Activated CD4-positive, alpha-beta T cell treated with anti-CD3 and anti-CD28 coated beads for 4 hours (primary cell): ENCODE results near the gene WFDC5.
A peak's percentile ranks its signal among the peaks of the same experiment; 100 is the strongest.
"Not testable (repeated sequence)": the region's sequence is repeated elsewhere in the genome, so short reads cannot be mapped to it uniquely, and the experiment has no call there.

Experiments used
- DNase-seq, 2 donors: peaks; one replicate each; pipeline ENCODE4 v3.0.0-alpha.2; 2020

Gene WFDC5

GRCh38 chr20:45114465-45115385 lies at the start of gene WFDC5:
Gene WFDC5, minus strand, starts transcription at chr20:45115174. Its CDS starts 91 bp downstream, at chr20:45115083.
- no peak for DNase-seq

- no peak for DNase-seq
These were observed 48.3 kb upstream of the WFDC5 start for GRCh38 chr20:45163083-45163803.

GRCh38 chr20:45157962-45158361 lies 43.0 kb upstream of the WFDC5 start:
- no peak for DNase-seq

GRCh38 chr20:45156713-45157112 lies 41.7 kb upstream of the WFDC5 start:
- no peak for DNase-seq

- DNase-seq: not testable (repeated sequence)
These were observed 39.8 kb upstream of the WFDC5 start for GRCh38 chr20:45154794-45155193.

GRCh38 chr20:45154183-45154582 lies 39.2 kb upstream of the WFDC5 start:
- DNase-seq: no peak

GRCh38 chr20:45153752-45154151 lies 38.8 kb upstream of the WFDC5 start:
- no peak for DNase-seq

GRCh38 chr20:45153147-45153546 lies 38.2 kb upstream of the WFDC5 start:
- no peak for DNase-seq

GRCh38 chr20:45152405-45152804 lies 37.4 kb upstream of the WFDC5 start:
- no peak for DNase-seq

GRCh38 chr20:45149062-45149461 lies 34.1 kb upstream of the WFDC5 start:
- no peak for DNase-seq

- no peak for DNase-seq
These were observed 25.9 kb upstream of the WFDC5 start for GRCh38 chr20:45140836-45141235.

- not testable (repeated sequence) for DNase-seq
These were observed 24.9 kb upstream of the WFDC5 start for GRCh38 chr20:45139733-45140375.

- DNase-seq: peak; percentile 5 to 35
These were observed 23.8 kb upstream of the WFDC5 start for GRCh38 chr20:45138561-45139300.

- DNase-seq: no peak
These were observed 21.9 kb upstream of the WFDC5 start for GRCh38 chr20:45136911-45137310.

GRCh38 chr20:45128099-45128498 lies 13.1 kb upstream of the WFDC5 start:
- DNase-seq: no peak

- no peak for DNase-seq
These were observed 9.4 kb upstream of the WFDC5 start, which contains the start of gene WFDC12 for GRCh38 chr20:45124365-45124764. Gene WFDC12, minus strand, starts transcription at chr20:45124465. Its CDS starts 18 bp downstream, at chr20:45124447.

GRCh38 chr20:45121388-45121787 lies 6.4 kb upstream of the WFDC5 start:
- no peak for DNase-seq

- no peak for DNase-seq
These were observed 4.7 kb upstream of the WFDC5 start for GRCh38 chr20:45119556-45120266.

- DNase-seq: no peak
These were observed 3.1 kb upstream of the WFDC5 start for GRCh38 chr20:45118028-45118427.

GRCh38 chr20:45117581-45117980 lies 2.6 kb upstream of the WFDC5 start:
- no peak for DNase-seq

GRCh38 chr20:45115829-45116228 lies 855 bp upstream of the WFDC5 start:
- no peak for DNase-seq

GRCh38 chr20:45115386-45115774 lies 406 bp upstream of the WFDC5 start:
- no peak for DNase-seq
